Karpas-422 (cell line): ENCODE data around the gene CDK2. TPM values are rescaled to one million over a fixed set of nuclear protein-coding genes. Genes with fewer than 3 reads are reported as not detected.
"Not testable (repeated sequence)": the region's sequence is repeated elsewhere in the genome, so short reads cannot be mapped to it uniquely, and the experiment has no call there.

ENCODE experiments used
- DNase-seq: peaks from one replicate; pipeline ENCODE4 v3.0.0-alpha.2; 2015
- H2AFZ ChIP-seq: fragments of 200-600 bp; sonication (generic); 2 replicates; pipeline ENCODE4 v1.6.1; 2014; ENCODE audit warnings: antibody characterized with exemption, low read length, mixed read lengths
- H3K27ac ChIP-seq: fragments of 200-600 bp; sonication (generic); 2 replicates; pipeline ENCODE4 v1.5.1; 2014; ENCODE audit warnings: mild to moderate bottlenecking, low read length, moderate library complexity
- H3K27me3 ChIP-seq: fragments of 200-600 bp; sonication (generic); 2 replicates; pipeline ENCODE4 v1.6.1; 2014; ENCODE audit warnings: low read length, mixed read lengths
- H3K36me3 ChIP-seq: fragments of 200-600 bp; sonication (generic); 2 replicates; pipeline ENCODE4 v1.6.1; 2014; ENCODE audit warnings: low read length, mixed read lengths; ENCODE audit not compliant: insufficient read depth
- H3K4me1 ChIP-seq: fragments of 200-600 bp; sonication (generic); 2 replicates; pipeline ENCODE4 v1.6.1; 2014; ENCODE audit warnings: mild to moderate bottlenecking, low read length, mixed read lengths
- H3K4me2 ChIP-seq: fragments of 200-600 bp; sonication (generic); 2 replicates; pipeline ENCODE4 v1.6.1; 2014; ENCODE audit warnings: low read length, low read depth, mild to moderate bottlenecking; ENCODE audit not compliant: poor library complexity, severe bottlenecking
- H3K4me3 ChIP-seq: fragments of 200-600 bp; sonication (generic); 2 replicates; pipeline ENCODE4 v1.5.1; 2014; ENCODE audit warnings: mild to moderate bottlenecking, antibody characterized with exemption, low read length, mixed read lengths
- H3K79me2 ChIP-seq: fragments of 200-600 bp; sonication (generic); 2 replicates; pipeline ENCODE4 v1.6.1; 2014; ENCODE audit warnings: mild to moderate bottlenecking, low read length, mixed read lengths
- H3K9ac ChIP-seq: fragments of 200-600 bp; sonication (generic); 2 replicates; pipeline ENCODE4 v1.6.0; 2014; ENCODE audit warnings: low read length
- H3K9me2 ChIP-seq: fragments of 200-600 bp; sonication (generic), shearing (Covaris generic); replicated peaks from 2 replicates; pipeline ENCODE4 v1.6.0; 2014; ENCODE audit warnings: mild to moderate bottlenecking, low read length, moderate library complexity; ENCODE audit not compliant: insufficient read depth
- H3K9me3 ChIP-seq: fragments of 300-700, 200-600 bp; sonication (generic); 2 replicates; pipeline ENCODE4 v1.6.1; 2014; ENCODE audit warnings: low read length, mixed read lengths
- H4K20me1 ChIP-seq: fragments of 200-600 bp; sonication (generic); 2 replicates; pipeline ENCODE4 v1.6.1; 2014; ENCODE audit warnings: mild to moderate bottlenecking, antibody characterized with exemption, low read length, low read depth; ENCODE audit not compliant: insufficient read depth
- total RNA-seq: library from RNA; depleted of rRNA; stranded (reverse); fragments of >200 nt; shearing (Covaris generic); gene quantifications from 2 replicates; pipeline ENCODE4 v1.2.3, GENCODE V29; 2014; ENCODE audit warnings: low replicate concordance; rRNA removed

The CDK2 gene
- total RNA-seq = 35.3 and 49.9 TPM in 2 replicates

DNA sequence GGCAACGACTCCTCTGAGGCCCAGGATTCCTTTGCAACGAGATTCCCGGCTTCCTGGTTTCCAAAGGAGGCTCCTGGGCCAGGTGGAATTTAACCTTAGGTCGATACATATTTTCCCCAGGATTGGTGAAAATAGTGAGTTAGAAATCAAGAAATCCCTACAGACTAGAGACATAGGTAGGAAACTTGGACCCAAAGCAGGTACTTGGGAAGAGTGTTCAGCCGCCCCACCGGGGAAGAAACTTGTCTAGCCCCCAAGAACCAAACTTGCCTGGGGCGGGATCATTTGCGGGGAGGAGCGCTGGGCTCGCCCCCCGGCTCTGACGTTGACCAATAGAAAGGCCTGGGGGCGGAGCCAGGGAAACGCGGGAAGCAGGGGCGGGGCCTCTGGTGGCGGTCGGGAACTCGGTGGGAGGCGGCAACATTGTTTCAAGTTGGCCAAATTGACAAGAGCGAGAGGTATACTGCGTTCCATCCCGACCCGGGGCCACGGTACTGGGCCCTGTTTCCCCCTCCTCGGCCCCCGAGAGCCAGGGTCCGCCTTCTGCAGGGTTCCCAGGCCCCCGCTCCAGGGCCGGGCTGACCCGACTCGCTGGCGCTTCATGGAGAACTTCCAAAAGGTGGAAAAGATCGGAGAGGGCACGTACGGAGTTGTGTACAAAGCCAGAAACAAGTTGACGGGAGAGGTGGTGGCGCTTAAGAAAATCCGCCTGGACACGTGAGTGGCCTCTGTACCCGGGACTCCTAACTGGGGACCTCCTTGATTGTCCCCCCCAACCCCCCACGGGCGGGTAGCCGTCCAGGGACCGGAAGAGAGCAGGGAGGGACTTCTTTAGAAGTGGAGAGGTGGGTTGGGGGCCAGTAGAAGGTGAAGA lies at the start of gene CDK2:
CDK2 (plus strand) TSS at position 423 of the 874 bp plus-strand sequence; CDS start at position 602, 179 bp downstream.
- H4K20me1 ChIP-seq = no peaks in the 10 kb centered on the region
- H3K27me3 ChIP-seq = no peaks in the 10 kb centered on the region
- H3K27ac ChIP-seq = peak within 1 kb of the TSS; percentile 56
- H3K9ac ChIP-seq = peak within 1 kb of the TSS; percentile 91
- peak within 1 kb of the TSS; percentile 60 for H2AFZ ChIP-seq
- H3K79me2 ChIP-seq = peaks cover 17% of the 10 kb centered on the region
- peaks cover 51% of the 10 kb centered on the region for H3K4me1 ChIP-seq
- peak within 1 kb of the TSS; percentile 94 for H3K4me3 ChIP-seq
- H3K36me3 ChIP-seq = no peaks in the 10 kb centered on the region
- peak; percentile 95 for DNase-seq
- no peaks in the 10 kb centered on the region for H3K9me2 ChIP-seq
- peak within 1 kb of the TSS; percentile 72 for H3K4me2 ChIP-seq
- no peaks in the 10 kb centered on the region for H3K9me3 ChIP-seq

GRCh38 chr12:55919032-55919431 lies 47.6 kb upstream of the CDK2 start:
- not testable (repeated sequence) for H4K20me1 ChIP-seq

DNA sequence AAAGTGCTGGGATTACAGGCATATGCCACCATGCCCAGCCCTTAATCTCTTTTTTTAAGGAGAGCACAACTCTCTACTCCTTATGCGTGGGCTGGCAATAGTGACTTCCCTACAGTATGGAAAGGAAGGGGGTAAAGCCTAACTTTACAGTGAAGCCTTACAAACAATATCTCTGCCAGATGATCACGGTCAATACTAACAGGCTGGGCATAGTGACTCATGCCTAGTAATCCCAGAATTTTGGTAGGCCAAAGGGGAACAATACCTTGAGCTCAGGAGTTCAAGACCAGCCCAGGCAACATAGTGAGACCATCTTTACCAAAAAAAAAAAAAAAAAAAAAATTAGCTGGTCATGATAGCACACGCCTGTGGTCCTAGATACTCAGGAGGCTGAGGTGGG lies 44.5 kb upstream of the CDK2 start:
- DNase-seq = no peak
- no peaks in the 10 kb centered on the region for H3K27me3 ChIP-seq
- H3K9ac ChIP-seq = no peak overlapping the region
- H3K9me3 ChIP-seq = no peaks in the 10 kb centered on the region
- no peak overlapping the region for H3K4me3 ChIP-seq
- H4K20me1 ChIP-seq = no peaks in the 10 kb centered on the region; the same call in 1 of the 2 replicates
- H3K27ac ChIP-seq = no peak overlapping the region
- peaks cover 91% of the 10 kb centered on the region for H3K79me2 ChIP-seq
- H3K36me3 ChIP-seq = peaks cover 29% of the 10 kb centered on the region; the same call in 1 of the 2 replicates
- no peak overlapping the region for H2AFZ ChIP-seq
- no peak overlapping the region for H3K4me2 ChIP-seq
- H3K9me2 ChIP-seq = no peaks in the 10 kb centered on the region
- peaks cover 19% of the 10 kb centered on the region for H3K4me1 ChIP-seq

More at GRCh38 chr12:55919032-55919431, 47.6 kb upstream of the CDK2 start:
- not testable (repeated sequence) for H3K27me3 ChIP-seq, DNase-seq, H2AFZ ChIP-seq, H3K9ac ChIP-seq, H3K4me1 ChIP-seq, H3K4me2 ChIP-seq, H3K9me3 ChIP-seq, H3K9me2 ChIP-seq, H3K27ac ChIP-seq, H3K4me3 ChIP-seq
- Histone ChIP-seq H3K79me2 (peaks cover 92% of the 10 kb centered on the region), H3K36me3 (peaks cover 21% of the 10 kb centered on the region; the same call in 1 of the 2 replicates)

DNA sequence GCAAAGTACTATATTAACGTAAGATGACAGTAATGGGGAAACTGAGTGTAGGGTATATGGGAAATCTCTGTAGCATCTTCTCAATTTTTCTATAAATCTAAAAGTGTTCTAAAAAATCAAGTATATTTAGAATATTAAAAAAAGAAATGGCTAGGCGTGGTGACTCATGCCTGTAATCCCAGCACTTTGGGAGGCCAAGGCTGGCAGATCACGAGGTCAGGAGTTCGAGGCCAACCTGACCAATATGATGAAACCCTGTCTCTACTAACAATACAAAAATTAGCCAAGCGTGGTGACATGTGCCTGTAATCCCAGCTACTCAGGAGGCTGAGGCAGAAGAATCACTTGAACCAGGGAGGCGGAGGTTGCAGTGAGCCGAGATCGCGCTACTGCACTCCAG lies 43.0 kb upstream of the CDK2 start:
- not testable (repeated sequence) for H3K9me2 ChIP-seq, H3K9ac ChIP-seq, H3K4me2 ChIP-seq, H3K27me3 ChIP-seq, H3K4me3 ChIP-seq, H2AFZ ChIP-seq, H3K9me3 ChIP-seq, DNase-seq, H4K20me1 ChIP-seq, H3K27ac ChIP-seq
- H3K4me1 ChIP-seq = peaks cover 21% of the 10 kb centered on the region
- peaks cover 29% of the 10 kb centered on the region; the same call in 1 of the 2 replicates for H3K36me3 ChIP-seq
- peaks cover 84% of the 10 kb centered on the region for H3K79me2 ChIP-seq

GRCh38 chr12:55925371-55925770 lies 41.3 kb upstream of the CDK2 start:
- H3K9me2 ChIP-seq = no peaks in the 10 kb centered on the region
- peaks cover 69% of the 10 kb centered on the region for H3K79me2 ChIP-seq
- H3K27ac ChIP-seq = peak overlapping the region; percentile 96; the same call in 1 of the 2 replicates
- H2AFZ ChIP-seq = no peak overlapping the region
- peak overlapping the region; percentile 88 for H3K4me2 ChIP-seq
- H4K20me1 ChIP-seq = no peaks in the 10 kb centered on the region; the same call in 1 of the 2 replicates
- H3K27me3 ChIP-seq = no peaks in the 10 kb centered on the region
- H3K4me1 ChIP-seq = peaks cover 38% of the 10 kb centered on the region
- H3K9ac ChIP-seq = peak overlapping the region; percentile 87; the same call in 1 of the 2 replicates
- peak overlapping the region; percentile 86 for H3K4me3 ChIP-seq
- DNase-seq = no peak
- H3K36me3 ChIP-seq = peaks cover 24% of the 10 kb centered on the region; the same call in 1 of the 2 replicates
- no peaks in the 10 kb centered on the region for H3K9me3 ChIP-seq

DNA sequence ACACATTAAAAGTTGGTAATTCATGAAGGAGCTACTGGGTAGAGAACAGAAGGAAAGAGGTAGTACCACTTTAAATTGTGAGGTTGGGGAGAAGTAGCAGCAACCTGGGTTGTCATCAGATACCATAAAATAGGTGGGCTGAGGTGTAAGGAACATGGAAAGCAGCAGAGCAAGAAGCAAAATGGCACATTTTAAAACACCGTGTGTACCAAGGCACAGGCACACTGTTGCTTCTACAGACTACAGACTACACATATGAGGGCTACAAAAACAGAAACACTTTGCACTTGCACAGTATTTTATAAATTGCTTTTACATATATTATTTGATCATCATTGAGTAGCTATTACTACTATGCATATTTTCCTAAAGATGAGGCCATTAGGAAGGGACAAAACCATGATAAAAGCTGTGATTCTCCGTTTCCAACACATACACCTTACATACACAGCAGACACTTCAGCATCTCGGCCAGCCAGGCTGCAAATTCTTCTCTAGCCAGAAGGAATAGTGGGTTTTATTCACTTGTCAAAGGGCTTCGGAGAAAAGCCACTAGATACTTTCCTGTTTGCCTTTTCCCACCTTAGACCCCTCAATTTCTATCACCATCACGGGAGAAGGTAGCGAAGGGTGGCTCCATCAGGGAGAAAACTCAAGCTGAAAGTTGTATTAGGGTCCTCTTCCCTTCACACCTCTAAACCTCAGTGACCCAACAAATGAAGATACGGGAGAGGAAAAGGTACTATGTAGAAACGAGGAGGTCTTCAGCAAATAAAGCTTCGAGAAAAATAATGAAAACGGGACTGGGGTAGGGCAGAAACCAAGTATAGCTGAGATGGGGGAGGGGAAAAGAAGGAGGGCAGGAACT lies 40.5 kb upstream of the CDK2 start:
- Histone ChIP-seq H3K9me3 (no peaks in the 10 kb centered on the region), H3K36me3 (peaks cover 19% of the 10 kb centered on the region; the same call in 1 of the 2 replicates), H3K9me2 (no peaks in the 10 kb centered on the region), H3K9ac (peak overlapping the region; percentile 87), H3K4me1 (peaks cover 45% of the 10 kb centered on the region), H3K79me2 (peaks cover 62% of the 10 kb centered on the region), H4K20me1 (no peaks in the 10 kb centered on the region; the same call in 1 of the 2 replicates), H2AFZ (no peak overlapping the region), H3K27me3 (no peaks in the 10 kb centered on the region), H3K27ac (peak overlapping the region; percentile 96), H3K4me3 (peak overlapping the region; percentile 86), H3K4me2 (peak overlapping the region; percentile 88)
- peak; percentile 51 for DNase-seq

DNA sequence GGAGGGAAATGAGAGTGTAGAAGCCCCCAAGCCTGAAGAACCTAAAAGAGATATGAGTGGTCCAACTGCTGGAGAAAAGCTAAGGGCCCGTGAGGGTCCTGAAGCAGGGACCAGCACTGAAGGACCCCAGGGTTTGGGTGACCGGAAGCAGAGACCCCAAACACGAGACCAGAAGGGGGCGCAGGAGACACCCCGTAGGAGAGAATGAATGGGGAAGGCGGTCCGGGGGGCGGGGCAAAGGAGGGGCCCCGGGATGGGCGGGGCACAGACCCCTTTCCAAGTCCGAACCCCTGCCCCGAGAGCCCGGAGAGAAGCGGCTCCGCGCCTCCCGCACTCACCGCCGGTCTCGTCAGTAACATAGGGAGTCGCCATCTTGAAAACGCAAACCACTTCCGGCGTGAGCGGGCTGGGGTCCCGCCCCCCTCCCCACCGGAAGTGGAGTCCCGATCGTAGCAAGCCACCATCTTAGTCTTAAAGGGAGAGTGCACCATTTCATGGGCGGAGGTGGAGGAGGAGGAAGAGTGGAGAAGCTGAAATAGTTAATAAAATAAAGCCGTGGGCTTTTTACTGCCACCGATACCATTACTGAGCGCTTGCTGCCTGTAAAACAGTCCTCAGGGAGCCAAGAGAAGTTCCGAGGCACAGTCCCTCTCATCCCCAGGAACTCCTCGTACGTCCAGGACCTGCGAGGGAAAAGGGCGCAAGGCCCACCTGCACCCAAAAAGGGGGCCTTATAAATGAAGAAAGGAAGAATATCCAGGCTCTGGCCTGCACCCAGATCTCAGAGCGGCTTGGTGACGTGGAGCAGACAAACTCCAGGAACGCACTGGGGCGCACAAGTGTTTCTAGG lies 39.7 kb upstream of the CDK2 start:
- Histone ChIP-seq H3K9me3 (no peaks in the 10 kb centered on the region), H3K79me2 (peaks cover 53% of the 10 kb centered on the region), H3K9ac (peak overlapping the region; percentile 87), H3K27ac (peak overlapping the region; percentile 96), H3K4me3 (peak overlapping the region; percentile 86), H3K4me2 (peak overlapping the region; percentile 88), H3K27me3 (no peaks in the 10 kb centered on the region), H3K36me3 (peaks cover 17% of the 10 kb centered on the region; the same call in 1 of the 2 replicates), H3K4me1 (peaks cover 48% of the 10 kb centered on the region), H2AFZ (no peak overlapping the region), H3K9me2 (no peaks in the 10 kb centered on the region), H4K20me1 (no peaks in the 10 kb centered on the region; the same call in 1 of the 2 replicates)
- peak; percentile 97 for DNase-seq
